Activated CD4-positive, CD25-positive, alpha-beta regulatory T cell treated with anti-CD3 and anti-CD28 coated beads, Interleukin-2, amount 50 U/mL, for 16 hours (primary cell): ENCODE data around the gene NHERF1.

Source experiments
- DNase-seq: peaks from one replicate; pipeline ENCODE4 v3.0.0-alpha.2; 2020; ENCODE audit warnings: low read depth, low spot score

NHERF1 gene

DNA sequence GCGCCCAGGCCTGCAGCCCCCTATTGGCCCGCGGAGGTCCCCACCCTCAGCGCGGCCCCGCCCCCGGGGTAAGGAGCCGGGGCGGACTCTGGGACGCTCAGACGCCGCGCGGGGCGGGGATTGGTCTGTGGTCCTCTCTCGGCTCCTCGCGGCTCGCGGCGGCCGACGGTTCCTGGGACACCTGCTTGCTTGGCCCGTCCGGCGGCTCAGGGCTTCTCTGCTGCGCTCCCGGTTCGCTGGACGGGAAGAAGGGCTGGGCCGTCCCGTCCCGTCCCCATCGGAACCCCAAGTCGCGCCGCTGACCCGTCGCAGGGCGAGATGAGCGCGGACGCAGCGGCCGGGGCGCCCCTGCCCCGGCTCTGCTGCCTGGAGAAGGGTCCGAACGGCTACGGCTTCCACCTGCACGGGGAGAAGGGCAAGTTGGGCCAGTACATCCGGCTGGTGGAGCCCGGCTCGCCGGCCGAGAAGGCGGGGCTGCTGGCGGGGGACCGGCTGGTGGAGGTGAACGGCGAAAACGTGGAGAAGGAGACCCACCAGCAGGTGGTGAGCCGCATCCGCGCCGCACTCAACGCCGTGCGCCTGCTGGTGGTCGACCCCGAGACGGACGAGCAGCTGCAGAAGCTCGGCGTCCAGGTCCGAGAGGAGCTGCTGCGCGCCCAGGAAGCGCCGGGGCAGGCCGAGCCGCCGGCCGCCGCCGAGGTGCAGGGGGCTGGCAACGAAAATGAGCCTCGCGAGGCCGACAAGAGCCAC lies at the start of gene NHERF1:
NHERF1 (plus strand) TSS at position 100 of the 750 bp plus-strand sequence; CDS start at position 319, 219 bp downstream.
- DNase-seq, result peak; percentile 83

DNA sequence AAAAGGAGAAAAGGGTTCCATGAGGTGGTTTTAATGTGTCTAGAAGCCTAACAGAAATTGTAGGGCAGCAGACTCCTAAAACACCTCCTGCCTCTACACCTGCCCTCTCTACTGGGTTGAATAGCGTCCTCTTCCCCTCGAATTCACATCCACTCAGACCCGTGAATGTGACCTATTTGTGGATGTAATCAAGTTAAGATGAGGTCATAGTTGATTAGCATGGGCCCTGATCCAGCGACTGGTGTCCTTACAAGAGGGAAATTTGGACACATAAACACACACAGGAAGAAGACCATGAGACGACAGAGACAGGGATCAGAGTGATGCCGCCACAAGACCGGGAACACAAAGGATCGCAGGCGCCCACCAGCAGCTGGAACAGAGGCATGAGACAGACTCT lies 49.2 kb upstream of the NHERF1 start:
- no peak for DNase-seq

DNA sequence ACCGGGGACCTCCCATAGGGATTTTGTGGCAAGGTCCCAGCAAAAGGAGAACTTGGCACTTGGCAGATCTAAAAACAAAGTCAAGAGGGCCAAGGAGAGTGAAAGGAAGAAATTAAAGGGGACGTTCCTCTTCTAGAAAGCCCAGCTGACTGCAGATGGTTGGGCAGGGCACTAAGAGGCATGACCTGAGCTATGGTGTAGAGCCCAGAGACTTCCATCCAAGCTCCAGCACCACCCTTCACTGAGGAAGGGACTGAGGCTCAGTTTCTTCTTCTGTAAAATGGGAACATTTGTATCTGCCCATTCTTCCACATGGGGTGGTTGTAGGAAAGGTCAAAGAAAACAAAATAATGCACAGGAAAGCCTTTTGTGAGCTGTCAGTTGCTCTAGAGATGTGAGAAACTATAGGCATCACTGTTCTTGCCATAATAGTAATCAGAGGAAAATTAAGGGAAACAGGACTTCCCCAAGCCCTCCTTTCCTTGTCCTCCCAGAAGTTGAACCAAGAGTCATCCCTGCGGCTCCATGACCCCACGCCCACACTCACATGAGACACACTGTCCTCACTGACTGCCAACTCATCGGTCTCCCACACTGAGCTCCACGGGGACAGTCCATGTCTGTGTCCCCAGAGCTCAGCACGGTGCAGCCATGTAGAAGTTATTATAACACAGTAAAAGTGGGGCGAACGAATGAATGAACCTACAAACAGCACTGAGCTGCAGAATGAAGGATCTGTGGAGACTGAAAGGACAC lies 46.1 kb upstream of the NHERF1 start:
- no peak for DNase-seq

DNA sequence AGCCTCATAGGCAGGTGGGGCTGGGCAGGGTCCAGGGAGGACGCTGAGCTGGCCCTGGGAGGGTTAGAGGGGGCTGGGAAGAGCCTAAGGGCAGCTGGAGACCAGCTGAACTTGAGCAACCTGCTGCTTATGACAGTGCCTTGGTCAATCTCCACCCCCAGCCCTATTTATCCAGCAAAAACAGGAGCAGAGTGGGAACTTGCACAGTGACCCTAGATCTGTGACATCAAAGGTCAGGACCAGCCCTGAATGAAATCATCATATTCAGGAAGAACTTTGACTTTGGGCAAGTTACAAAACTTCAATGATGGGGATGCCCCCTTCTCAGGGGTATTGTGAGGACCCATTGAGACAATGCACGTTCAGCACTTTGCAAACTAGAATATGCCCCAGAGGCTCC lies 45.1 kb upstream of the NHERF1 start:
- DNase-seq, result no peak

DNA sequence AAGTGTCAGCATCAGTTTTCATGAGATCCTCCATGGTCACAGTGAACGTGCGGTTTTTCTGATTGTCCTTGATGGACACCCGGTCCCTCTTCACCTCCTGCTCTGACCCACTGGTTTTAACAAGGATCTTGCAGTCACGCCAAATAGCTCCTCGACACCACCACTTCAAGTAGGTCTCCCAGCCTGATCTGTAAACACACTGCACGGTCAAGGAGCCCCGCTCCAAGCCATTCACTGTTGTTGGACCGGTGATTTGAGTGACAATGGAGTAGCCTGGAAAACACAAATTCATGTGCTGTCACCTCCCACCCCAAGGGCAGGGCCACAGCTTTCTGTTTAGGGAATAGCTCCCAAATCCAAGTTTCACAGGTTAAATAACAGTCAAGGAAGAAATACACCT lies 43.9 kb upstream of the NHERF1 start:
- DNase-seq, result no peak

DNA sequence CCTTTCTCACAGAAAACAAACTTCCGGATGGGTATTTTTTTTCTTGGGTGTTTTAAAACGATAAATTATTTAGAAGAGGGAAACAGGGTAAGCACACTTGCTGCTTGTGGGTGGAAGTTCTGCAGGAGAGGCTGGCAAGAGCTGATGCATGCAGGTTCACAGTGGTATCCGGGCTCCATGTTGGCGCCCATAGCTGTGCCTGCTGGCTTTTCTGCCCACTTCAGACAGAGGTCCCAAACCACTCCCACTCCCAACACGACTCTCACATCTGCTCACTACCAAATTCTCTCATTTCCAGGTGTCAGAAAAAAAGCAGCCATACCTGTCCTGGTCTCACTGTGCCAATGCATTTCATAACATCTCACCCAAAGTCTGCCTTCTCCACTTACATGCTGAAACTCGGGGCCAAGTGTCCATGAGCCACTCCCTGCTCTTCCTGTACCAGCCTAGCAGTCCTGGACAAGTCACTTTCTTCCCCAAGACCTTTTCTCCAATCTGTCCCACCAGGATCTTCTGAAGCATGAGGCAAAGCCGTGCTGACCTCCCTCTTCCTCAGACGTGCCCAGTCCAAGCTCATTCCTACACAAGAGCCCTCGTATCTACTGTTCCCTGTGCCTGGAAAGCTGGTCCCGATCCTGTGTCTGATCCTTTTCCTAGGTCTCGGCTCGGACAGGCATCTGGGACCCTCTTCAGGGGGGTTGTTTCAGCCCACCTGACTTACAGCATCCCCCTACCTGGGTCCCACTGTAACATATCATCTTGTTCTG lies 37.2 kb upstream of the NHERF1 start:
- no peak for DNase-seq

DNA sequence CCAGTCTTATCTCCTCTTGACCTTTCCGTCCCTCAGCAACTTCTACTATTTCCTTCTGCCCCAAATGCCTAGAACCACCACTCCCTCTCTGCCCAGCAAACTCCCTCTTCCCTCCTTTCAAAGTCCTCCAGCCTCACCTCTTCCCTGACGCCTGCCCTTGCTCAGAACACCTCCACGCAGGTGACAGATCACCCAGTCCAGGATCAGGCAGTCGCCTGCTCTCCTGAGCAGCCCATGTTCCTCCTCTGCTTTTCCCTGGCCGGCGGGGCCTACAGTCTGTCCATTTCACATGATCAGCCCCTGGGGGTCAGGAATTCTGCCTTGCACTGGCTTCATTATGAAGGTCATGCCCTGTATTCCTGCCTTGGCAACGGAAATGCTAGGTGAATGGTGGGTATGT lies 36.1 kb upstream of the NHERF1 start:
- no peak for DNase-seq

DNA sequence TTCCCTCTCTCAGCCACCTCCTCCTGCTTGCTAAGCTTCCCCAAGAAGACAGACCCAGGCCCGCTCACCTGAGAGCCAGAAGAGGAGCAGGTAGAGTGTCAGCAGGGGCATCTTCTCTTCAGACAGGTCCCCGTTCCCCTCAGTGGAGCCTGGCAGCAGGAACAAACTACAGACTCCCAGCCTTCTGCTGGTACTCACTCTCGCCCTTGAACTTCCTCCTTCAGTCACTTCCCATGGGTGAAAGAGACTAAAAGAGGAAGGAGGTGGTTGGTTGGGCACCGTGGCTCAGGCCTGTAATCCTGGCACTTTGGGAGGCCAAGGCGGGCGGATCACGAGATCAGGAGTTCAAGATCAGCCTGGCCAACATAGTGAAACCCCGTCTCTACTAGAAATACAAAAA lies 35.7 kb upstream of the NHERF1 start, which contains the start of gene CD300LF:
CD300LF (minus strand) TSS at position 168 of the 400 bp plus-strand sequence; CDS start at position 111, 57 bp downstream.
- DNase-seq, result no peak

DNA sequence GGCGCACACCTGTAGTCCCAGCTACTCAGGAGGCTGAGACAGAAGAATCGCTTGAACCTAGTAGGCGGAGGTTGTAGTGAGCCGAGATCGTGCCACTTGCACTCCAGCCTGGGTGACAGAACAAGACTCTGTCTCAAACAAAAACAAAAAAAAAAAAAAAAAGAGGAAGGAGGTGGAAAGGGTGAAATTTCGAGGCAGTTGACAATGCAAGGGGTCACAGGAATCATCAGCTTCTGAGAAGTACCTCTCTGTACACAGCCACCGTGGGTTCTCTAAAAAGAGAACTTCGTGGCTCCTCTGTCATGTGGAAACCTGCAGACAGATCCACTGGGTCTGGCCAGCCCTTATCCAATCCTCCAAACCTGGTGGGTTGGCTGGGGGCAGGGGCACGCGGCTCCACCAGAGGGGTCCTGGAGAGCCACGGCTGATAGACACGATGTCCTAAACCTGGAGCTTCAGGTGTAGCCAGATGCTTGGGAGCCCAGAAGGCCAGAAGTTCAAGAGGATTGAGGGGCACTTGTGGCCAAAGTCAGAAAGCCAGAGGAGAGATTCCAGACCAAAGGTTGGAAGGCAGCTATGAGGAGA lies 35.2 kb upstream of the NHERF1 start:
- no peak for DNase-seq

DNA sequence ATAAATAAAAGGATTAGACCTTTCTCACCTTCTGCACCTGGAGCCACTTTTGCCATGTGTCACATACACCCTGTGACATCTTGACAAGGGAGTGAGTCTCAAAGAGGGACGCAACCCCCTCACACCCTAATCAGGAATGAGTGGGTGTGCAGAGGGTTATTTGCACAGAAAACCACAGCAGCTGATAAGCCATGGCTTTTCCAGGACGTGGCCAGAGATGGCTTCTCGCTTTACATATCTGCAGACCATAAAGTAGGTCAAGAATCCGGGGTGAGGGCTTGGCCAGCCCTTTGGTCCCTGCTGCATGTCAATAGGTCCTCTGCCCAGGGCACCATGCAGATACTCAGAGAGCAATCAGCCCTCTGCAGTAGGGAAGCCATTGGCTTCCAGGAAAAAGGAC lies 33.3 kb upstream of the NHERF1 start:
- no peak for DNase-seq

DNA sequence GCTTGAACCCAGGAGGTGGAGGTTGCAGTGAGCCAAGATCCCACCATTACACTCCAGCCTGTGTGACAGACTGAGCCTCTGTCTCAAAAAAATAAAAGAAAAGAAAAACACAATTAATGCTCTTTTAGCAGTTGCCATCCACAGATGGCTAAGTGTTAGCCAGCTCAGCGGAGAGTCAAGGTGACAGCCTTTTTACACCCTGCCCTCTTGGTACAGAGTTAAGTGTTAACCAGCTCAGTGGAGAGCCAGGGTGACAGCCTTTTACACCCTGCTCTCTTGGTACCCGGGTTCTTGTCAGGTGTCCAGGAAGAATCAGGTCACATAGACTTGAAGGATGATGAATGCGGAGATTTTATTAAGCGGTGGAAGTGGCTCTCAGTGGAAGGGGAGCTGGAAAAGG lies 27.9 kb upstream of the NHERF1 start:
- no peak for DNase-seq

DNA sequence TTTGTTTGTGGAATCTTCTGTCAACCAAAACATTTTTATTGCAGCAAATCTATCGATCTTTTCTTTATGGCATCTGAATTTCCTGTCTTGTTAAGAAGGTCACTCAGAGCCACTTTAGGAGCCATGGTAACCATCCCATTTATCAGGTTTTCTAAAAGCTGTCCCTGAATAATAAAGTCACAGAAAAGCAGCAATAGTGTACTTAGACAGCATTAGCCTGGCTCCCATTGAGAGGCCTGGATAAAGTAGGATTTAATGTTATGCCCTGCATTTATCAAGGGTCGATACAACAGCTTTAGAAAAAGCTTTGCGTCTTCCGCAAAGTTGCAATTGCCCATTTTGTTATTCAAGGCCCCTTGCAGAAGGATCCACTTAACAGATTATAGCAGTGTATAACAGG lies 25.6 kb upstream of the NHERF1 start:
- DNase-seq, result no peak

DNA sequence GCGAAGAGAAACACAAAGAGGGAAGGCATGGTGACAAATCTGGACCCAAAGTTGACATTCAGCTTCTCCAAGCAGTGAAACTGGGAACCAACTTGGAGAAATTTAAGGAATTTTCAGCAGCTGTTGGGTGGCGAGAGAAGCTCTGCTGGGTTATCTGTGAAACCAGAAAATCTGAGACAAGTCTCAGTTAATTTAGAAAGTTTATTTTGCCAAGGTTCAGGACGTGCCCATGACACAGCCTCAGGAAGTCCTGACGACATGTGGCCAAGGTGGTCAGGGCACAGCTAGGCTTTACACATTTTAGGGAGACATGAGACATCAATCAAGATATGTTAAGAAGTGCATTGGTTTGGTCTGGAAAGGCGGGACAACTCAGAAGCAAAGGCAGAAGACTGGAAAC lies 24.5 kb upstream of the NHERF1 start:
- DNase-seq, result no peak

DNA sequence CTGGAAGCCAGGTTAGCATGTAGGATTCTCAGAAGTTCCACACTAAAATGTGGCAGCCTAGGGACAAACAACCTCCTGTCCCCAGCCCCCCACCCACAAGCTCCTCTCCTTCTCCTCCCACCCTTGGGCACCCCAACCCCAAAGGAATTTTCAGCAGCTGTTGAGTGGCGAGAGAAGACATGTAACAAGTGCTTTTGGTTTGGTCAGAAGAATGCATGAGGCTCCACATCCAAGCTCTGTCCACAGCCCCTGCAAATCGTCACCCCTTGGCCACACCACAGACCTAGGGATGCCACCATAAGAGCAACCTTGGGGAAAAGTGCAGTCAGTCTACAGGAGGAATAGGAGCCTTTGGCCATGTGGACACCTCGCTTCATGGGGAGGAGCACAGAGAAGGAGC lies 23.3 kb upstream of the NHERF1 start:
- DNase-seq, result no peak

DNA sequence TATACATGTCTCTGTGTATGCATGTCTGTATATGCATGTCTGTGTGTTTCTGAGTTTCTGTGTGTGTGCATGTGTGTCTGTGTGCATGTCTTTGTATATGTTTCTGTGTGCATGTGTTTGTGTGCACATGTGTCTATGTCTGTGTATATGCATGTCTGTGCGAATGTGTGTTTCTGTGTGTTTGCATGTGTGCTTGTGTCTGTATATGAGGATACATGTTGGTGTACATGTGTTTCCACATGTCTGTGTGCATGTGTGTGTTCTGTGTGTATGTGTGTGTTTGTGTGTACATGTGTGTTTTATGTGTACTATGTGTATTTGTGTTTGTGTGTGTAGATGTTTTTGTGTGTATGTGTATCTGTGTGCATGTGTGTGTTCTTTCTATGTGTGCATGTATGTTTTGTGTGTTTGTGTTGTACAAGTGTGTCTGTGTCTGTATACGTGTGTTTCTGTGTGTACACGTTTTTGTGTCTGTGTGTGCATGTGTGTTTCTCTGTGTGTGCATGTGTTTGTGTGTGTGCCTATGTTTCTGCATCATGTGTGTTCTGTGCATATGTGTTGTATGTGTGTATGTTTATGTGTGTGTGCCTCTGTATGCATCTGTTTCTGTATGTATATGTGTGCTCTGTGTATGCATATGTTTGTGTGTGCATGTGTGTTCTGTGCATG lies 20.3 kb upstream of the NHERF1 start:
- no peak for DNase-seq

DNA sequence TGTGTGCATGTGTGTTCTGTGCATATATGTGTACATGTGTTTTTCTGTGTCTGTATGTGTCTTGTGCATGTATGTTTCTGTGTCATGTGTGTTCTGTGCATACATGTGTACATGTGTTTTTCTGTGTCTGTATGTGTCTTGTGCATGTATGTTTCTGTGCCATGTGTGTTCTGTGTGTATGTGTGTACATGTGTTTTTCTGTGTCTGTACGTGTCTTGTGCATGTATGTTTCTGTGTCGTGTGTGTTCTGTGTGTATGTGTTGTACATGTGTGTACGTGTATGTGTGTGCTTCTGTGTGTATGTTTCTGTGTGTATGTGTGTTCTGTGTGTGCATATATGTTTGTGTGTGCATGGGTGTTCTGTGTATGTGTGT lies 19.7 kb upstream of the NHERF1 start:
- DNase-seq, result no peak

DNA sequence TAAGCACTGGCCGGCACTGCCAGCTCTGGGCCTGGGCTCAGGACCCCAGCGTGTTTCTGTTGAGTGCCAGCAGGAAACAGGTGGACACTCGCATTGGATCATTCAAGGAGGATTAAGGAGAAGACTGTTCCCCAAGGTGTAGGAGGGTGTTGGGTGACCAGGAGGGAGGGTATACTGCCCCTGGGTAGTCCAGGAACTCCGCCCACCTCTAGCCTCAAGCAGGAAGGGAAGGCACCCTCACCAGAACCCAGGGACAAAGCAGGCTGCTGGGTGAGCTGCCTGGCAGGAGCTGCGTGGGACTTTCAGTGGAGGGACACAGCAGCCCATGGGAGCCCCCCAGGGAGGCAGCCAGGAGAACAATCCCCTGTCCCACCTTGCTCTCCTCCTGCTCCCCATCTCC lies 19.1 kb upstream of the NHERF1 start:
- no peak for DNase-seq

DNA sequence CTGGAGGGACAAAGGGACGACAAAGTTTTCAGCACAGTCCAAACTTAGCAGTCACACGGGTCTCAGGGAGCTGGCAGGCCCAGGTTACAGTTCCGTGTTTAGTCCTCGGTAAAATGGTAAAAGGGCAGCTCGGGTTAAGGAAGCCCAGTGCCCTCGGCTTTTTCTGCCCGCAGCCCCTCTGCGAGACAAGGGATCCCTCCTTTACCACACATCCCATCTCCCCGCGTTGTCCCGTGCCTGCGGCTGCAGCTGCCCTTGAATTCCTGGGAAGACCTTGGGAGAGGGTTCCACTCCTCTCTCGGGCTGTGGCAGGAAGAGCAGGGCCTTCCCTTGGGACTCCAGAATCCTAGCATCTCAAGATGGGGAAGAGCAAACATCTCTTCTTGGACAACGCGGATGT lies 18.6 kb upstream of the NHERF1 start:
- DNase-seq, result no peak

DNA sequence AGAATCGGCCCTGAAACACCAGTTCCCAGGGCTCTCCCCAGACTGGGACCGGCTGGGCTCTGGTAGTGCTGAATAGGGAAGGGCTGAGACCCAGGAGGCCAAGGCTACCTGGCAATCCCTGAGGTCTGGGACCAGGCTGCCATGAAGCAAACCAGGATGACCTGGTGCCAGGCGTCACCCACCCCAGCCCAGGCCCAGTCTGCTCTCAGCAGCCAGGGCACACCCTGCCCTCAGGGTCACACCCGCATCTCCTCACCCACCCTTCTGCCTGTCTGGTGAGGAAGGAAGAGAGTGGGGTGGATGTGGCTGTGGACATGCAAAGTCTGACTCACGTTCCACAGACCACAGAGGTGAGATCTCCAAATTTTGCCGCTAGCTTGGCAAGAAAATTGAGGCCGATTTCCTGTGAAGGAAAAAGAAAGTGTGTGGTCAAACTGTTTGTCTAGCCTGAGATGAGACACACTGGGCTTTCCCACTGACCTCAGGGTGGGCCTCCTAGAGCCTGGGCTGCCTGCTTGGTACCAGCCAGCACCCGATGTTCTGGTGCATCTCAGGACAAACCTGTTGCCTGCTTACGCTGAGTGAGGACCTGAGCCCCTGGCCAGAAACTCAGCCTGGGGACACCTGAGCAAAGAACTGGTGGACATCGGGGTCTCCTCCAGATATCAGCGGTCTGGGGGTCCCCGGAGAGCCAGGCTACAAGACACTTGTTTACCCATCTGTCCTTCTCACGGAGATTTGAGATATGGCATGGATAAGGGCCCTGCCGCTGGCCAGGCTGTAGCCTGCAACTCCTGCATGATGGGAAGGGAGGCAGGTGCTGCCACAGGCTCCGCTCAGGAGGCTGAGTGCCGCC lies 17.7 kb upstream of the NHERF1 start:
- DNase-seq, result no peak

DNA sequence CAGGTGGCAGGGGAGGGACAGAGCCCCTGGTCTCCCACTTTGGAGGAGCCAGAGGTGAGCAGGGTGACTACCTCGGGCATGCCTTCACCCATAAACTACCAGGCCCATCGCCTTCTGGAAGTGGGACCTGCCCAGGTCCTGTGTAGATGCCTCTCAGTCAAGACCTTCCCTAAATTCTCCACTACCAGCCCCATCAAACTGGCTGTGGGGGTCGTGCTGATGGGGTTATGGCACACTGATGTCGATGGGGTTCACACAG lies 17.2 kb upstream of the NHERF1 start:
- DNase-seq, result no peak
